ENCODE data around the gene CA5A.

DNA sequence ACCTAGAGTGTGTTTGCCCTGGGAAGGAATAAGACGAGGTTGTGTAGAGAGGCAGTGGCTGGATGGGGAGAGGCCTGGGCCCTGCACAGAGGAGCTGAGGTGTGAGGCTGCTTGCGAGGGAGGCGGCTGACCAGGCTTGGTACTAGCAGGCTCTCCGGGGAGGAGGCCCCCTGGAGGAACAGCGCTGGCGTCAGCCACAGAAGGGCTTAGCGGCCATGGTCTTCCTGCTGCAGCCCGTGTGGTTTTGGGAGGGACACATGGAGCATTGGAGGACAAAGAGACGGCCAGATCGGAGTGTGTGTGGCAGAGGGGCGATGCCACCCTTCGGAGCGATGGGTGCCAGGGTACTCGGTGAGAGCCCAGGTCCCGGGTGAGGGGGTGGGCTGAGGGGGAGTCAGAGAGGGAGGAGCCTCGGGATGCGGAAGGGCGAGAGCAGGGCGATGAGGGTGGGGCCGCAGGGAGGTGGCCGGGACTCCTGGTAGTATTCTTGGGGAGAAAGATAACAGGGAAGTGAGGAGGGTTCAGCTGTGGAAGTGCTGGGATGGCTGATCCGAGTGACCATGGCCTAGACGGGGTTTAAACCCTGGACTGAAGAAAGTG is 23.2 kb upstream of the CA5A start:
- TF ChIP-seq BHLHE40 (IDR thresholded peaks at IDR 0.05; ENCODE audit: low read depth, low read length) (no peak), CTCF (conservative IDR thresholded peaks at IDR 0.05; ENCODE audit: low read depth, low read length) (no peak), POLR2A (IDR thresholded peaks at IDR 0.05; ENCODE audit: low read depth, low read length) (no peak), RFX5 (IDR thresholded peaks at IDR 0.05; ENCODE audit: low read depth, low read length) (no peak), MAFK (IDR thresholded peaks at IDR 0.05; ENCODE audit: low read depth, low read length) (no peak), RAD21 (IDR thresholded peaks at IDR 0.05; ENCODE audit: low read length) (no peak), MAZ (IDR thresholded peaks at IDR 0.05; ENCODE audit: borderline replicate concordance, low read depth, low read length) (no peak), CEBPB (IDR thresholded peaks at IDR 0.05; ENCODE audit: low read depth, low read length) (no peak), MXI1 (IDR thresholded peaks at IDR 0.05; ENCODE audit: borderline replicate concordance, low read depth, low read length) (no peak), NFE2L2 (IDR thresholded peaks at IDR 0.05; ENCODE audit: low read depth, low read length) (no peak), FOS (IDR thresholded peaks at IDR 0.05; ENCODE audit: low read depth, low read length) (no peak), RCOR1 (IDR thresholded peaks at IDR 0.05; ENCODE audit: insufficient replicate concordance, low read length) (no peak)
- TF ChIP-seq, protein P1, sequence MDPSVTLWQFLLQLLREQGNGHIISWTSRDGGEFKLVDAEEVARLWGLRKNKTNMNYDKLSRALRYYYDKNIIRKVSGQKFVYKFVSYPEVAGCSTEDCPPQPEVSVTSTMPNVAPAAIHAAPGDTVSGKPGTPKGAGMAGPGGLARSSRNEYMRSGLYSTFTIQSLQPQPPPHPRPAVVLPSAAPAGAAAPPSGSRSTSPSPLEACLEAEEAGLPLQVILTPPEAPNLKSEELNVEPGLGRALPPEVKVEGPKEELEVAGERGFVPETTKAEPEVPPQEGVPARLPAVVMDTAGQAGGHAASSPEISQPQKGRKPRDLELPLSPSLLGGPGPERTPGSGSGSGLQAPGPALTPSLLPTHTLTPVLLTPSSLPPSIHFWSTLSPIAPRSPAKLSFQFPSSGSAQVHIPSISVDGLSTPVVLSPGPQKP (IDR thresholded peaks at IDR 0.05; ENCODE audit: borderline replicate concordance, low read depth, low read length), result no peak
- TF ChIP-seq, protein P2, sequence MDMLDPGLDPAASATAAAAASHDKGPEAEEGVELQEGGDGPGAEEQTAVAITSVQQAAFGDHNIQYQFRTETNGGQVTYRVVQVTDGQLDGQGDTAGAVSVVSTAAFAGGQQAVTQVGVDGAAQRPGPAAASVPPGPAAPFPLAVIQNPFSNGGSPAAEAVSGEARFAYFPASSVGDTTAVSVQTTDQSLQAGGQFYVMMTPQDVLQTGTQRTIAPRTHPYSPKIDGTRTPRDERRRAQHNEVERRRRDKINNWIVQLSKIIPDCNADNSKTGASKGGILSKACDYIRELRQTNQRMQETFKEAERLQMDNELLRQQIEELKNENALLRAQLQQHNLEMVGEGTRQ (IDR thresholded peaks at IDR 0.05; ENCODE audit: low read depth, low read length), result no peak

Data from IMR-90 (cell line).